GM18508 (cell line): ENCODE data around the gene TIAM1.

ENCODE experiments used
- ATAC-seq: cut with Tn5 transposase; IDR thresholded peaks from one replicate; pipeline ENCODE4 v1.9.1; 2021; ENCODE audit warnings: moderate number of reproducible peaks; ENCODE audit not compliant: insufficient read depth, unreplicated experiment

TIAM1 gene

DNA sequence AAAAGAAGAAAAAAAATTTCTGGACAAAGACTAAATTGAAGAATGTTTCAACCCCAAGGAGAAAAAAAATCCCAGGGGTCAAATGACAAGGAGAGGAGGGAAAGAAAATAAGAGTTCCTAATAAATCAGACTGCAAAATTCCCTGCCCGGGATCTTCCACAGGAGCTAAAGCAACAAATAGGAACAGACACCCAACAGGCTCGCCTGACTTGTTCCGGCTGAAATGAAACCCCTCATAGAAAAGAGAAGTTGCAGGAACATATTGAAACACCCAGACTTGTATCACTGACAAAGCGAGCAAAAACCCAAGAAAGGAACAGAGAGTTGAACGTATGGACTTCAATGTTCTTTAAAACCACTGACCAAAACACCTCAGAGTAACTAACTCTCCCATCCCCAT, 123.0 kb downstream of the TIAM1 start:
- no peak for ATAC-seq

DNA sequence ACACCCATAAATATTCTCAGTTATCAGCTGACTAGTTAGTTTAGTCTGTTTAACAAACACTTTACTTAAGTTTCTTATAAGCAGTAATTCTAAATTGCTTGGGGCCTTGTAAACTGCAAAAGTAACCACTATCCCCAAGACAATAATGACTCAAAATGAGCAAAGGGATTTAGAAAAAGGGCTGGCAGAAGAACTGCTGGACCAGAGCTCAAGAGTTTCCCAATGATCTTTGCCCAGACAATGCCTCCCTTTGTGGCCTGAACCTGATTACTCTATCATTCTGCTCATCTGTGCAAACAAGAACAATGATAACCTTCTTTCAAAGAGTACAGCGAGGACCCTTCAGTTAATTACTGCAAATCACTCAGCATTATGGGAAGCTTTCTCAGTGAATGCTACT, 123.5 kb downstream of the TIAM1 start:
- no peak for ATAC-seq

DNA sequence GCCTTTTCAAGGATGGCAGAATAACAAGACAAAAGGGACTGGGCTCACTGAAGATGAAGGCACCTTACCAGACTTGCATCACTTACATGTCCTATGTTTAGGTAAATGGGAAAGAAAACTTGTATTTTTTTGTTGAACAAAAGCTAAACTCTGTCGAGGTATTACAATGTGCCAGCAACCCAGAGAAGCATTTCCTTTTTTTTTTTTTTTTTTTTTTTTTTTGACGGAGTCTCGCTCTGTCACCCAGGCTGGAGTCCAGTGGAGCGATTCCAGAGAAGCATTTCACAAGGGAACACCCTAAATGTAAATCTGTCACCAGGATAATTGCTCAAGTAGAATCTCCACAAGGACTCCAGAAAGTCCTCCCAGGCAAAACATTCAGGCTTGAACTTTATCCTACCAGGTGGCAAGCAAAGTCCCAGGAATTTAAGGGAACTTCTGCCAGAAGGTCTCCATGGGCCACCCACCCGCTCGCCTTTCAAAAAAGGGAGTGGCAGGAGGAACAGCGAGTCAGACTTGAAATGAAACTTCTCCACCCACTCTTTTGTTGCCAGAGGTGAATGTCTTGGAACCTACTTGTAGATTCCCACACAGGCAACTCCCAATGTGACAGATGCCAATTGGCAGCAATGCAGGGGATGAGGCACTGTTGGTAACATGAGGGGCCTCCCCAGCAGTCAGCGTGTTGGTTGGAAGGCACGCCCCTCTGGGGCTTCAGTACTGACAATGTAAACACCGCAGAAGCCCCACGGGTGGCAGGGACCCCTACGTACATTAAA, 125.0 kb downstream of the TIAM1 start:
- ATAC-seq = no peak

DNA sequence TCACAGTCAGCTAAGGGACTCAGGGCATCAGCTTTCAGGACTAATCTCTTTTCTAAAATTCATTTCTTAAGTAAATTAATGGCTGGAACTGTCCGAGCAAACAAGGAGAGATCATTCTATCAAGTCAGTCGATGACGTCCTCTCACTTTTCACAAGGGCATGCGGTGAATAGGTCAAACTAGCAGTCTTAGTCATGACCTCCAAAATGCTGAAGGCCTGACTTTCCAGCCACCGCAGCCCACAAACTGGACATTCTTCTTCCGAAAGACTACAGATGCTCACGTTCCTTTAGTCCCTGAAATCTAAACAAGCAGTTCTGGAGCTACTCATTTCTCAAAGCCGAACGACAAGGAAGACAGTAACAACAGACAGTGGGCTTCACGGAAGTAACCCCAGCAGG, 127.9 kb downstream of the TIAM1 start:
- no peak for ATAC-seq

DNA sequence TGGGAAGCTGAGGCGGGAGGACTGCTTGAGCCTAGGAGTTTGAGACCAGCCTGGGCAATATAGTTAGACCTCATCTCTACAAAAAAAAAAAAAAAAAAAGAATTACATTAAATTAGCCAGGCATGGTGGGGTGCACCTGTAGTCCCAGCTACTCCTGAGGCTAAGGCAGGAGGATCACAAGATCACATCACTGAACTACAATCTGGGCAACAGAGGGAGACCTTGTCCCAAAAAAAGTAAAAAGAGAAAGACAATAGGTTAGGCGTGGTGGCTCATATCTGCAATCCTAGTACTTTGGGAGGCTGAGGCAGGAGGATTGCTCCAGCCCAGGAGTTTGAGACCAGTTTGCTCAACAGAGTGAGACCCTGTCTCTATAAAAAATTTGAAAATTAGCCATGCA, 130.3 kb downstream of the TIAM1 start:
- no peak for ATAC-seq

DNA sequence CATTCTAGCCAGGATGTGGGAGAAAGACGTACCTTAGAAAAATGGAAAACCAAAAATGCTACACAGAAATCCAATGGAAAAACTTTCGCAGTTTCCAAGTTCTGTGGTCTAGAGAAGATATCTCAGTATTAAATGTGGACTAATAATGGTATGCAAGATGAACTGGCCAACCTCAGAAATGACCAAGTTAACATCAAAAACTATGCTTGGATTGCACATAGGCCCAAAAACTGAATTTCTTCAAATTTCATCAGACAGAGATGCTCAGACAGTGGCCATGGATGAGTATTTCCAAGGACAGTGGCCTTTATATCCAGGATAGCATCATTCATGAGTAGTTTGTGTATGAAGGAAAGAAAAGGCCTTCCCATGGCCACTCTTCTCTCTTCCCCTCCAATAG, 132.2 kb downstream of the TIAM1 start:
- no peak for ATAC-seq

DNA sequence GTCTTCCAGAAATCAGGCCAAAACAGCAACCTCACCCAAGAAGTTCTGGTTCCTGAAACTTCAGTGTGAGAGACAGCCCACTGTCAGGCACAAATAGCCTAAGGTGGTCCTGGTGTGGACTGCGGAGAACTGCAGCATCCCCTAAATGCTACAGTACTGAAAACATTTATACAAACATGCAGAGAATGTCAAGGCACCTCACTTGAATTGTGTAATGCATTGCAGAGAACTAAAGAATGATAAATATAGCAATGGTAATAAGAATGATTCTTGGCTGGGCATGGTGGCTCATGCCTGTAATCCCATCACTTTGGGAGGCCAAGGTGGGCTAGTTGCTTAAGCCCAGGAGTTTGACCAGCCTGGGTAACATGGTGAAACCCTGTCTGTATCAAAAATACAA, 138.6 kb downstream of the TIAM1 start:
- no peak for ATAC-seq

DNA sequence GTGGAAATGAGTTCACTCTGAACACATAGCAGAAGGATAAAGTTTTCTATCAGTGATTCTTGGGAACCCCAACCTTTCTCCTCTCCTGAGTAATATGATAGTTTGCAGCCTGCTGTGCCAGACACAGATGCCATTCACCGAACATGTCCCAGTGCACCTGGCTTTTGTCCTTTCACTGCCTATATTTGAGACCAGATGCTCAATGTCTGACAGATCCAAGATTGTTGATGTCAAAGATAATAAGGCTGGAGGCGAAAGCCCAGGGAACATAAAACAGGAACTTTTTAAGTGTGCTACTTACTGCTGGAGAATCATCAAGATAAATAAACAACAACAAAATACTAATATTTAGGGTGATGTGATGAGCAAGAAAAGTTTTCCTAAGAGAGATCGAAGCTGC, 139.3 kb downstream of the TIAM1 start:
- ATAC-seq = no peak

DNA sequence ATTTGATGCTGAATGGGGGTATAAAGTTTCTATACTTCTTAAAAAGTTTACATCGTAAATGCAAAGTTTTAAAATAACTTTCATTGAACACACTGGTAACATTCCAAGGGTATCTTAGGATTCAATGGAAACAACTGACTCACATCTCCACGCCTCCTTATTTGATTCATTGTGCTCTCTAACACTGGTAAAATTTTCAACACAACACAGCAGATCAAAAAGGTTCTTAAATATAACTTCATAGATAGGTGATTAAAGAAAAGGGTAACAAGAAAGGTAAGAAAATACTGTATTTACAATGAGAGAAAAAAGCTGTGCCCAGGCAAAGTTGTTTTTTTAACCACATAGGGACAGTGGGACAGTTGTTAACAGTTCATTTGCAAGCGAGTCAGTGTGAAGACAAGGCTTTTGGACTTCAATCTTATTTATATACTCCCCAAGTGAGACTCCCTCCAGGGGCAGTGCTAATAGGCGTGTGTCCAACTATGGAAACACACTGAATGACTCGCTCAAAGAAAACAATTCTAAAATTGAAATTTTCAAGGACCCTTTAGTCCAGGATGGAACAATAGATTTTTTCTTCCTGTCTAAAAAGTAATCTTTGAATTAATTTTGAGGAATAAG, 140.5 kb downstream of the TIAM1 start:
- no peak for ATAC-seq

DNA sequence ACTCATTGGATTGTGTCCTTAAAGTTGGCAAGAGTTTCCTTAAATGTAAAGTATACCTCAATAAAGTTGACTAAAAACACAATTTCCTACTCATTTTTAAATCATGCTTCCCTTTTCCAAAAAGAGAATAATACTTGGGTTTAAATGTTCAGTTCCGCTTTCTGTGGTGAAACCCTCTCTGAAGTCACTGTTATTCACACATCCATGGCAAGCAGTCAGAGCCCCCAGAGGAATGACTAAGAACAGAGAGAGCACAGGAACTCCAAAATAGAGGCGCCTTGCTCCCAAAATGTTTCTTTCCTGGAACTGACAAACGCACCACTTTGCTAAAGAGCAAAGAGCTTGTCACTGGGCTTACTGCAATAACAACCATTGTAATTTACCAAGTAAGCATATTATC, 142.5 kb downstream of the TIAM1 start:
- ATAC-seq = no peak

DNA sequence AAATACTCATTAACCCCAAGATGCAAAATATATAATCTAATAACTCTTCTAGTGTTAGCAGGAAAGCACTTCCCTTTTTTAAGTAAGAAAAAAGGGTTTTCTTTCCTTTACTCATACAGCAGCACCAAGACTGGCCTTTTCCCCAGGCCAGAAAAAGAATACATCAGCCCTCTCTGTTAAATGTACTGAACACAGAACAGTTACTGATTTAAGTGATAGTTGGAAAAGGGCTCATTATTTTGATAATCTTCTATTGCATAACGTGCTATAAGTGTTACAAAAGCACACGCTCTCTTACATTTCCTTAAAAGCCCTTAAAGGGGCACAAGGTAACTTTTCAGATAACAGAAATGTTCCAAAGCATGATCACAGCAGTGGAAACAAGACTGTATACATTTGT, 142.9 kb downstream of the TIAM1 start:
- no peak for ATAC-seq

DNA sequence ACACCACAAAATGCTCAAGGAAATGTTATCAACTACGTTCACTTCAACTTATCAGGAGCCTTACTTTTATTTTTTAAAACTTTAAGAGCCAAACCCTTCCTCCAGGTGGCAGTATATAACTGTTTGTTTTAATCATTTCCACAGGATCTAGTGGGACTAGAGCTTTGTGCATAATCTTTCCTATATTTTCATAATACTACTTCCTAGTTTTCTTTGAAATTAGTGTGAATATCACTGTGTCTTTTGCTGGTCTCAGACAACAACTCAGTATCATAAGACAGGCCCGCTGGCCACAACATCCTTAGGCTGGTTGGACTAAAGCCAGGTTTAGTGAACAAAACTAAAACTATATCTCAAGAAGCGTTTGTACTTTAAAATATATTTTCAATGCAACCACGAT, 145.5 kb downstream of the TIAM1 start:
- no peak for ATAC-seq

DNA sequence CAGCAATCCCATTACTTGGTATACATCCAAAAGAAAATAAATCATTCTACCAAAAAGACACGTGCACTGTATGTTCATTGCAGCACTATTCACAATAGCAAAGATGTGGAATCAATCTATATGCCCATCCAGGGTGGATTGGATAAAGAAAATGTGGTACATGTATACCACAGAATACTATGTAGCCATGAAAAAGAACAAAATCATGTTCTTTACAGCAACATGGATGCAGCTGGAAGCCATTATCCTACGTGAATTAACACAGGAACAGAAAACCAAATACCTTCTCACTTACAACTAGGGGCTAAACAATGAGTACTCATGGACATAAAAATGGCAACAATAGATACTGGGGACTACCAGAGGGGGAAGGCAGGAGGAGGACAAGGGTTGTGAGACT, 147.3 kb downstream of the TIAM1 start:
- ATAC-seq = no peak

DNA sequence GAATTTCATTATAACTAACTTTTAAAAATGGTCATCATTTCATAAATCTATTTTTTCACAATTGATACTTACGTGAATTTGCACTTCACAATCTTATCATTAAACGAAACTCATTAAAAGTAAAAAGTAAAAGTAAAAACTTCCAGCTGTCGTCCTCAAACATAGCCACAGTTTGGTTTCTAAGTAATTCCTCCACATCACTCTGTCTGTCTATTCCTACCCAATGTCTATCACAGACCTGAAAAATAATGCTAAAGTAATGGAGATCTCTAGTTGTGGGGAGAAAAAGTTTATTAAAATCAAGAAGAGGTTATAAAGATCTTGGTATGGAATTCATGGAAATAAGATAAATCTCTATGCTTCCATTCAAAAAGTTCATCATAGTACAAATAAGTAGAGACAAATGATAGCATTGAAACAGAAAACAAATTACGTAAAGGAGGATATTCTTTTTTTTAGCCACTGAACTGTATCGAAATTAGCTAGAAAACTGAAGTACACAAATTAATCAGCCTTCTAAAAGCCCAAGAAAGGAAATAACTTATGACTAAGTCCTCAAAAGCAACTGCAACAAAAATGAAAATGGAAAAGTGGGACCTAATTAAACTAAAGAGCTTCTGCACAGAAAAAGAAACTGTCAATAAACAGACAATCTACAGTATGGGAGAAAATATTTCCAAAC, 148.6 kb downstream of the TIAM1 start:
- ATAC-seq = no peak

DNA sequence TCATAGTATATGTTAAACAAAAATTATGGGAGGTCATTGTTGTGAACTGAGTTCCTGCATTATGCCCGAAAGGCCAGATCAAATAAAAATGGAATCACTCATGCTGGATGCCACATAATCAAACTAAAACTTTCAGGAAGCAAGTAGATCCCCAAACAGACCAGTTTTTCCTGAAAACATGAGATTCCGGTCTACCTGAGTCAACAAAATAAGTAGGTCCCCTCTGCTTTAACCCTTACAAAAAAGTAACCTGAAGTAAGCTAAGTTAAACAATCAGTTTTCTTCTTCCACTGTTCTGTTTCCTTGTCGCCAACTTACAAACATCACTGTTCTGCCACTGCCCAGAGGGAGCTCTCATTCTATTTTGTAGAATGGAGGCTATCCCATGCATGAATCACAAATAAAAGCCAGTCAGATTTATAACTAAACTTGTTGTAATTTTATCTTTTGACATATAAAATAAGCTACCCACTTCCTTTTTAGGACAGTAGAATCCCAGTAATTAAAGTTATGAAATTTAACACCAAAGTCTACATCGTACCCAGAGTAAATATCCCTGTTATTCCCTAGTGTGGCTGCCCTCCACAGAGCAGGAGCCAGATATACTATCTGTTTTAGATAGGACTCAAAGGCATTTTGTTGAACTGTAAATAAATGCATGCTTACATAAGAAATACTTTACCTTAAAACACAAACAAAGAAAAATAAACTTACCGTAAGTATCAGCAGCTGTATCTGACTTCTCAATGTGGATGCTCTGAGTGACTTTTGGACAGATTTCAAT, 149.4 kb downstream of the TIAM1 start:
- ATAC-seq = no peak

DNA sequence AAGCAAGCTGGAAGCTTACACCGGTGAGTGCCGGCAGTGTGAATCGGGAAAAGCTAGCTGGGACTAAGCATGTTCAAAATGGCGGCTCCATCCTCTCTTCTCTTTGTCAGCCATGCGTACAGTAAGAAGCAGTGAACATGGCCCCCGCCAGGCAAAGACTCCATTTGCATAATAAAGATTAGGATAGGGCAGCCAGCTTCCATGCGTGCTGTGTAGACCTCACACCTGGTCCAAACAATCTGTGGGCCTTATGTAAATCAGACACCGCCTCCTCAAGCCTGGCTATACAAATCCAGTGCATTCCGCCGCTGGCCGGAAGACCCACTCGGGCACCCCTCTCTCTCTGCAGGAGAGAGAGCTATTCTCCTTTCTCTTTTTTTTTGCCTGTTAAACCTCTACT, 150.3 kb downstream of the TIAM1 start:
- no peak for ATAC-seq

DNA sequence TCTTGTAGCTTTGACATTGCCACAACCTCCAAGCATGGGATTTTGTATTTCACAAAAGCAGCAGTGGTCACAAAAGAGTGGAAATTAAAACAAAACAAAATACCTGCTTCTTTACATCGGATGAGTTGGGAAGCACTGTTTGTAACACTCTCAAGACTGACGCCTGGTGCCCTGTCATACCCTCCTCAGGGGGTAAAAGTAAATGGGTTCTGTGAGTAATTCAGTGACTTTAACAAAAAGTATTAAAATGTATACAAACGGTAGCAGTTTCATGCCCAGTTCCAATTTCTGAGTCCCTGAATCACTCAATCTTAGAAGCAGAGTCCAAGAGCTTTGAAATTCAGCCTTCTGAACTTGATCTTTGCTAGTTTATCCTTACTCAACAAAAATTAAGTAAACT, 152.5 kb downstream of the TIAM1 start:
- ATAC-seq = no peak

DNA sequence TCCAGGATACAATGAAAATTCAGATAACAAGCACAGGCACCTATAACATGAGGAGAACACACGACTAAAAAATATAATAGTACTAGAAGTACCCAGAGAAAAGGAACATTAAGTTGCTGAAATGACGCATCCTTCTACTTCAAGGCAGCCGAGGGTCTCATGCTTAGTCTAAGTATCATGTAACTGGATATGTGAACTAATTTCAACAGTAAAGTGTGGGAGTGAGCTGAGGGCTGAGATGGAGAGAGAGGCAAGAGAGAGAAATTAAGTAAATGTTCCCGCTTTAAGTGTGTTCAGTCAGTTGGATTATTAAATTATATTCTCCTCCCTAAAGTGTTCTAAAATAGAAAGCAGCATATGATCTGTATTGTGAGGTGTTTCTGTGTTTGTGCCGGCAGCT, 153.5 kb downstream of the TIAM1 start:
- no peak for ATAC-seq

DNA sequence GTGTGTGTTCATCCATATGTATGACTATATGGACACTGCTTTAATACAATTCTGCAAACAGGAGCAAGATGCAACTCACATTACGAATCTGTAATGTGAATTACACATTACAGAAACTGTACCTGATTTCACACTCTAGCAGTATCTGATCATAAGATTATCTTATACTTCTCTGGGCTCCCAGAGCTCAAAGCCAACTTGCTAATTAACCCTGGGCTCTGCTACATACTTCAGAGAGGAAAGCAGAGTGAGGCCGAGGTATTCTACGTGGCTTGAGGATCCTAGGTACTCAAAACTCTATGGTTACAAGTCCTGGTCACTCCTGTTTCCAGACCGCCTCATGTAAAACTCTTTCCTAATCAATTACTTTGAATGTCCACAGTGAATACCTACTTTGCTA, 156.6 kb downstream of the TIAM1 start:
- no peak for ATAC-seq

DNA sequence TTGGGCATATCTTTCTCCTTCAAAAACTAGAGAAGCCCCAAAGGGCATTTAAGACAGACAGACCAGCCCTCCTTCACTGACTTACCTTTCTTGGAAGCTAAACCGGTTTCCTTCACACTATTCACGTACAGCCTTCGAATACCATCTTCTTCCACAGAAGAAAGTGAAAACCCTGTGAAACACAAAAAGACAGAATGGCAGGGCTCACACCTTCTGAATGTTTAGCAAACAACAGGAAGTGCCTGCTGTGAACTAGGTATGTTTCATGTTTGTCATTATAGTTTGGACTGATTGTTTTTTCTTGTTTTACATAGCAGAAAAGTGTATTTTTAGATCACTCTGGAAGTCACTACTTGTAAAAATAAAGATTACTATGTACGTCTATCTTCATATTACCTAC, 157.1 kb downstream of the TIAM1 start:
- ATAC-seq = no peak

DNA sequence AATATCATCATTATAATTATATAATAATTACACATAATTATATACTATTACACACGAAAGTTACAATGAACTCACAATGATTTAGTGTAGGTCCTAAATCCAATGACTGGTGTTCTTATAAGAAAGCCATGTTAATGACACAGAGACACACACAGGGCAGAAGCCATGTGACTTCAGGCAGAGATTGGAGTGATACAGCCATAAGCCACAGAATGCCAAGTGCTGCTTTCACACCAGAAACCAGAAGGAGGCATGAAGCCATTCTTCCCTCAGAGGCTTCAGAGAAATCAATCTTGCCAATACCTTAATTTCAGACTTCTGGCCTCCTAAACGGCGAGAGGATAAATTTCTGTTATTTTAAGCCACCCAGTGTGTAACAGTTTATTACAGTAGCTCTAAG, 158.4 kb downstream of the TIAM1 start:
- no peak for ATAC-seq
